Measurements from ENCODE around the gene CPNE5. TPM values are rescaled to one million over a fixed set of nuclear protein-coding genes. Genes with fewer than 3 reads are reported as not detected.

The CPNE5 gene
- total and polyA plus RNA-seq, 9 of the 15 experiments (the other 6 are each of a cell fraction or from before 2014, with no cell fraction given): 0.14 to 1.0 (median 0.46) TPM; not detected in 2

- ChIA-PET CTCF (ENCODE audit: low intra/inter-chr PET ratio) (no interaction called here), POLR2A (interaction anchor here (0.7 to 0.9 kb wide), 3 partner anchors 19 to 1000 kb away, joined by 3 to 4 read pairs (median 3); no protein-coding TSS in a partner anchor)
- Histone ChIP-seq H4K20me1 (replicated peaks; ENCODE audit: control insufficient read depth, insufficient read depth, low read length) (peaks cover 12% of the 10 kb centered on the region), H3K9ac (ENCODE audit: insufficient read depth in 1 of 2, low read depth in 2 of 2, low read length in 2 of 2) (no peak overlapping the region), H3K4me1 (replicated peaks in 1 of 2; ENCODE audit: control insufficient read depth in 2 of 2, insufficient read depth in 2 of 2, low read length in 2 of 2) (peaks cover 0 to 24% of the 10 kb centered on the region in 2 experiments; a peak in 4 of 5 replicates), H3K9me1 (ENCODE audit: control insufficient read depth, insufficient read depth, low read length) (no peaks in the 10 kb centered on the region), H2AFZ (ENCODE audit: low read depth, low read length) (no peak overlapping the region), H3K4me3 (no peak overlapping the region), H3K27ac (ENCODE audit: extremely low read depth, low read depth, low read length) (no peak overlapping the region), H3K79me2 (ENCODE audit: control insufficient read depth, insufficient read depth, low read length) (no peaks in the 10 kb centered on the region), H3K27me3 (ENCODE audit: control insufficient read depth in 2 of 2, insufficient read depth in 2 of 2, low read length in 2 of 2) (peaks cover 29 to 85% of the 10 kb centered on the region in 2 experiments; a peak in 4 of 5 replicates), H3K4me2 (ENCODE audit: insufficient read depth, low read length) (no peak overlapping the region), H3K36me3 (ENCODE audit: control insufficient read depth, insufficient read depth, low read length) (no peaks in the 10 kb centered on the region), H3K9me3 (replicated peaks; ENCODE audit: control insufficient read depth, insufficient read depth, low read depth, low read length) (no peaks in the 10 kb centered on the region)
- TF ChIP-seq POLR2G (IDR thresholded peaks at IDR 0.05; ENCODE audit: low read depth, low read length) (no peak), SMARCA5 (IDR thresholded peaks at IDR 0.05) (0 out of 2 replicates have a peak, but pooled peaks have one; percentile 53), BCOR (IDR thresholded peaks at IDR 0.05) (peak; percentile 64)
- 4% methylated on average over 13 of the region's 13 CpGs for WGBS (ENCODE audit: insufficient coverage, low coverage, missing lambda C conversion rate)
- intact Hi-C loops (cut with micrococcal nuclease) (no loop called here), in situ Hi-C loops (cut with MboI) (no loop called here)
- FAIRE-seq (no peak), ATAC-seq (no peak), DNase-seq (ENCODE audit: extremely low read depth in 1 of 4, low spot score in 3 of 4) (no peak)
- no TSS peak for BruUV-seq (replicated peaks)
These were observed 99.1 kb downstream of the CPNE5 start for GRCh38 chr6:36739947-36740817.

DNA sequence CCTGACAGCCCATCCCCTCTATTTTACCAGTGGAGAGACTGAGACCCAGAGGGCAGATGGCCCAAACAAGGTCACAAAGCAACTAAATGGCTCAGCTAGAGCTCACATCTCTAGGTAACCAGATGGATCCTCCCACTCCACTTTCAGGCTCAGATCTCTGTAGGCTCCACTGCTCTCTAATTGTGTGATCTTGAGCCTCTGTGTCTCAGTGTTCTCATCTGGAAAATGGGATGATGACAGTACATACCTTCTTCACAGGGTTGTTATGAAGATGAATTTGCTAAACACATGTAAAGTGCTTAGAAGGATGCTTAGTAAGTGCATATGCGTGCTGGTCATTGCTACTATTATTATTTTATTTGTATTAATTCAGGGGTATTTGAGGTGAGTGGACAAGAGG, 101.1 kb downstream of the CPNE5 start:
- Histone ChIP-seq H4K20me1 (replicated peaks; ENCODE audit: control insufficient read depth, insufficient read depth, low read length) (peaks cover 8% of the 10 kb centered on the region), H3K4me3 (no peak overlapping the region), H3K79me2 (ENCODE audit: control insufficient read depth, insufficient read depth, low read length) (no peaks in the 10 kb centered on the region), H2AFZ (ENCODE audit: low read depth, low read length) (no peak overlapping the region), H3K4me1 (replicated peaks in 1 of 2; ENCODE audit: control insufficient read depth in 2 of 2, insufficient read depth in 2 of 2, low read length in 2 of 2) (peaks cover 0 to 14% of the 10 kb centered on the region in 2 experiments; a peak in 3 of 5 replicates), H3K9me1 (ENCODE audit: control insufficient read depth, insufficient read depth, low read length) (no peaks in the 10 kb centered on the region), H3K4me2 (ENCODE audit: insufficient read depth, low read length) (no peak overlapping the region), H3K9me3 (replicated peaks; ENCODE audit: control insufficient read depth, insufficient read depth, low read depth, low read length) (no peaks in the 10 kb centered on the region), H3K36me3 (ENCODE audit: control insufficient read depth, insufficient read depth, low read length) (no peaks in the 10 kb centered on the region), H3K27me3 (ENCODE audit: control insufficient read depth in 2 of 2, insufficient read depth in 2 of 2, low read length in 2 of 2) (peaks cover 36 to 84% of the 10 kb centered on the region in 2 experiments), H3K27ac (ENCODE audit: extremely low read depth, low read depth, low read length) (no peak overlapping the region), H3K9ac (ENCODE audit: insufficient read depth in 1 of 2, low read depth in 2 of 2, low read length in 2 of 2) (no peak overlapping the region)
- WGBS (ENCODE audit: insufficient coverage, low coverage, missing lambda C conversion rate): 0% methylated on average over 1 of the region's 1 CpG
- BruUV-seq (replicated peaks): no TSS peak
- DNase-seq (ENCODE audit: extremely low read depth in 1 of 4, low spot score in 3 of 4): no peak
- POLR2A ChIA-PET: interaction anchor here (0.6 kb wide), 1 partner anchor 387 kb away, joined by 3 read pairs; no protein-coding TSS in a partner anchor
- ATAC-seq: no peak
- CTCF ChIA-PET (ENCODE audit: low intra/inter-chr PET ratio): no interaction called here
- intact Hi-C loops (cut with micrococcal nuclease) (no loop called here), in situ Hi-C loops (cut with MboI) (no loop called here)
- FAIRE-seq: no peak
- TF ChIP-seq RBM25 (IDR thresholded peaks at IDR 0.05; ENCODE audit: low read depth, low read length, severe bottlenecking) (peak; percentile 84), RREB1 (CRISPR knock-in tag; IDR thresholded peaks at IDR 0.05) (no peak), POU5F1 (IDR thresholded peaks at IDR 0.05; ENCODE audit: borderline replicate concordance, low read depth, low read length, partially characterized antibody) (no peak)
